CD4-positive, alpha-beta T cell (primary cell): ENCODE results near the gene AADAT. TPM values are rescaled to one million over a fixed set of nuclear protein-coding genes. Genes with fewer than 3 reads are reported as not detected.
A peak's percentile ranks its signal among the peaks of the same experiment; 100 is the strongest.
"Not testable (repeated sequence)": the region's sequence is repeated elsewhere in the genome, so short reads cannot be mapped to it uniquely, and the experiment has no call there.

Source experiments
- ATAC-seq: fragments of 200-7000 bp; cut with Tn5 transposase; one replicate; pipeline ENCODE4 v1.10.0; 2022; ENCODE audit warnings: mild to moderate bottlenecking; ENCODE audit not compliant: poor library complexity
- CTCF ChIA-PET: fragments of 350-600 bp; sonication (Branson Sonifier 250); formaldehyde crosslinking; loops from one replicate; lab custom pipeline; 2021; ENCODE audit warnings: antibody characterized with exemption, inconsistent platforms; lab: Charles Lee
- POLR2A ChIA-PET: fragments of 350-600 bp; sonication (Branson Sonifier 250); formaldehyde crosslinking; loops from one replicate; lab custom pipeline; 2021; ENCODE audit warnings: antibody characterized with exemption, inconsistent platforms; lab: Charles Lee
- DNase-seq, 14 experiments: peaks; one replicate each; pipeline ENCODE4 v3.0.0-alpha.2; 2013 to 2020; ENCODE audit warnings: mixed read lengths in 2 of 14
- H3K27ac ChIP-seq, 2 donors: one replicate each; pipeline versions ENCODE4 v1.5.1 to v1.7.0; 2013; ENCODE audit warnings: low read length in 2 of 2, low read depth in 1 of 2, mild to moderate bottlenecking in 1 of 2
- H3K27me3 ChIP-seq, 2 experiments: 1 replicate in 1 of 2; 2 replicates in 1 of 2; pipeline versions ENCODE4 v1.6.1 to v1.7.0; 2013; ENCODE audit warnings: low read length in 2 of 2, control low read depth in 1 of 2, mild to moderate bottlenecking in 1 of 2, moderate library complexity in 1 of 2; ENCODE audit not compliant: insufficient read depth in 2 of 2, control insufficient read depth in 1 of 2
- H3K36me3 ChIP-seq: one replicate; pipeline ENCODE4 v1.6.1; 2013; ENCODE audit warnings: low read length, control low read depth; ENCODE audit not compliant: insufficient read depth
- H3K4me1 ChIP-seq: one replicate; pipeline ENCODE4 v1.6.1; 2013; ENCODE audit warnings: low read length, control low read depth; ENCODE audit not compliant: insufficient read depth
- H3K4me3 ChIP-seq: one replicate; pipeline ENCODE4 v1.5.1; 2013; ENCODE audit warnings: mild to moderate bottlenecking, low read length, moderate library complexity
- H3K9me3 ChIP-seq, 2 experiments: 1 replicate in 1 of 2; 2 replicates in 1 of 2; pipeline versions ENCODE4 v1.6.1 to v1.7.0; 2013; ENCODE audit warnings: low read length in 2 of 2, mild to moderate bottlenecking in 2 of 2, control low read depth in 1 of 2, moderate library complexity in 1 of 2; ENCODE audit not compliant: control insufficient read depth in 1 of 2, insufficient read depth in 1 of 2
- H3K27ac Mint-ChIP-seq: one replicate; pipeline ENCODE4 v1.8.0; 2020; ENCODE audit warnings: mixed read lengths
- H3K27me3 Mint-ChIP-seq: one replicate; pipeline ENCODE4 v1.8.0; 2021; ENCODE audit warnings: mixed read lengths
- H3K36me3 Mint-ChIP-seq: one replicate; pipeline ENCODE4 v1.8.0; 2021; ENCODE audit warnings: low read depth, mixed read lengths
- H3K4me1 Mint-ChIP-seq: one replicate; pipeline ENCODE4 v1.8.0; 2021; ENCODE audit warnings: low read depth, mixed read lengths
- H3K4me3 Mint-ChIP-seq: one replicate; pipeline ENCODE4 v1.8.0; 2020; ENCODE audit warnings: mild to moderate bottlenecking, mixed read lengths
- H3K9me3 Mint-ChIP-seq: one replicate; pipeline ENCODE4 v1.8.0; 2020; ENCODE audit warnings: mixed read lengths
- intact Hi-C, 2 experiments: fragments of 100-400 bp; cut with DNase I in 1 of 2; cut with micrococcal nuclease in 1 of 2; formaldehyde crosslinking; loops; one replicate each; pipeline versions ENCODE4 v1.15.1 to v1.9.0; 2023 to 2025; cut with DNase I, micrococcal nuclease
- total RNA-seq, 174 experiments: library from RNA in 2 of 174; stranded (reverse) in 2 of 174; gene quantifications; one replicate each; pipeline ENCODE4 v1.2.3 and lab custom pipeline; 2021 to 2026
- TF ChIP-seq, protein P1 (sequence below): fragments of 200-600 bp; IDR thresholded peaks from one replicate; pipeline ENCODE4 v1.8.0; 2022; ENCODE audit warnings: antibody characterized with exemption, mild to moderate bottlenecking

AADAT gene
- total RNA-seq, 2 experiments from 2014 or later, result not detected

DNA sequence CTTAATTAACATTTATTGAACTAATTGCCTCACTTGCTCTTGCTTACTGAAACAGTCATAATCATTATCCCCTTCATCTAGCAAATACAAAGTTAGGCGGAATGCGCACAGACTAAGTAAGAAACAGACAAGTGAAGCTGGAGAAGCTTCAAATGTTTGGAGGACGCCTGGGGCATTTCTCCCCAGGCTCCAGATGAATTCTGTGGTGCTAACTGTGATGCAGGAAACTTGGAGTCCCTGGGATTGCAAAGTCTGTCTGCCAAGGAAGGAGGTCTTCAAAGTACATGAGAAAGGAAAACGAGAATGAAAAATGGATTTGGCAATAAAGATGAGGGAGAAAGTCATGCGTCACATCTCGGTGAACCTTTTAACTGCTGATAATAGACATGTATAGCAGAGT is 40.0 kb downstream of the AADAT start:
- no peak for DNase-seq
- no peaks in the 10 kb centered on the region for H3K36me3 ChIP-seq
- no peaks in the 10 kb centered on the region for H3K9me3 Mint-ChIP-seq
- H3K9me3 ChIP-seq, result no peaks in the 10 kb centered on the region
- TF ChIP-seq, protein P1, sequence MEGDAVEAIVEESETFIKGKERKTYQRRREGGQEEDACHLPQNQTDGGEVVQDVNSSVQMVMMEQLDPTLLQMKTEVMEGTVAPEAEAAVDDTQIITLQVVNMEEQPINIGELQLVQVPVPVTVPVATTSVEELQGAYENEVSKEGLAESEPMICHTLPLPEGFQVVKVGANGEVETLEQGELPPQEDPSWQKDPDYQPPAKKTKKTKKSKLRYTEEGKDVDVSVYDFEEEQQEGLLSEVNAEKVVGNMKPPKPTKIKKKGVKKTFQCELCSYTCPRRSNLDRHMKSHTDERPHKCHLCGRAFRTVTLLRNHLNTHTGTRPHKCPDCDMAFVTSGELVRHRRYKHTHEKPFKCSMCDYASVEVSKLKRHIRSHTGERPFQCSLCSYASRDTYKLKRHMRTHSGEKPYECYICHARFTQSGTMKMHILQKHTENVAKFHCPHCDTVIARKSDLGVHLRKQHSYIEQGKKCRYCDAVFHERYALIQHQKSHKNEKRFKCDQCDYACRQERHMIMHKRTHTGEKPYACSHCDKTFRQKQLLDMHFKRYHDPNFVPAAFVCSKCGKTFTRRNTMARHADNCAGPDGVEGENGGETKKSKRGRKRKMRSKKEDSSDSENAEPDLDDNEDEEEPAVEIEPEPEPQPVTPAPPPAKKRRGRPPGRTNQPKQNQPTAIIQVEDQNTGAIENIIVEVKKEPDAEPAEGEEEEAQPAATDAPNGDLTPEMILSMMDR, result no peak
- no peak overlapping the region for H3K4me3 Mint-ChIP-seq
- no peak for ATAC-seq
- POLR2A ChIA-PET, result no interaction called here
- no peaks in the 10 kb centered on the region for H3K4me1 ChIP-seq
- no peaks in the 10 kb centered on the region for H3K4me1 Mint-ChIP-seq
- no peak overlapping the region for H3K27ac Mint-ChIP-seq
- H3K36me3 Mint-ChIP-seq, result no peaks in the 10 kb centered on the region
- peaks cover 5% of the 10 kb centered on the region for H3K27me3 Mint-ChIP-seq
- H3K27me3 ChIP-seq, result peaks cover 0 to 4% of the 10 kb centered on the region in 2 experiments
- intact Hi-C loops, result loop anchor here (5.0 kb wide), 3 partner anchors 432 to 1127 kb away; no protein-coding TSS in a partner anchor
- H3K4me3 ChIP-seq, result no peak overlapping the region
- H3K27ac ChIP-seq, result no peak overlapping the region
- CTCF ChIA-PET, result interaction anchor here (1.5 kb wide), 1 partner anchor 240 kb away, joined by 4 read pairs; no protein-coding TSS in a partner anchor

DNA sequence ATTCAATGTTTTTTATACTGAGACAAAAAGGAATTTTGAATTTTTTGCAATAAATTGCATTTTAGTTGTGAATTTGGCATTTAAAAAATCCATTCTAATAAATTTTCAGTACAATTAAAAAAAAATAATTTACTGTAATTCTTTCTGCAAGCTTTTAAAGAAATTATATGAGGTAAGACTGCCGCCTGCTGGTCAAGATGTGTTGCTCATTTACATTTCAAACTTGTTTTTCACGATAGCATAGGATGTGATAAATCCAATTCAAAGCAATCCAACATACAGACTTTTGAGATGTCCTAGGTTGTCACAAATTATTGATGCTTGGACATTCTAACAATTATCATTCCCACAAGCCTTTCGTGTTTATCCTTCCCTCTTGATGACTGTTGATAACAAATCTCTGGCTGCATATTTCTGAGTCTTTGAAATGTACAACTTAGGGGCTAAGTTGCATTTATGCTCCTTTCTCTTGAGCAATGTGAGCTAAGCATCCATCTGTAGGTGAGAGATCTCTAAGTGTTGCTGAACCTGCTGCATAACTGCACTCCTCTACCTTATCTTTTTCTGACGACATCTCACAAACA is 41.9 kb downstream of the AADAT start:
- Histone ChIP-seq H3K36me3 (no peaks in the 10 kb centered on the region), H3K27me3 (no peaks in the 10 kb centered on the region), H3K27ac (no peak overlapping the region), H3K9me3 (no peaks in the 10 kb centered on the region), H3K4me3 (no peak overlapping the region), H3K4me1 (no peaks in the 10 kb centered on the region)
- DNase-seq, result peak; percentile 27 to 79 (median 46)
- H3K4me3 Mint-ChIP-seq, result no peak overlapping the region
- no peak for ATAC-seq
- no peak overlapping the region for H3K27ac Mint-ChIP-seq
- H3K9me3 Mint-ChIP-seq, result no peaks in the 10 kb centered on the region
- TF ChIP-seq, protein P1, result peak; percentile 89
- CTCF ChIA-PET, result interaction anchor here (0.6 to 1.4 kb wide), 3 partner anchors 238 to 429 kb away, joined by 3 to 10 read pairs (median 3); no protein-coding TSS in a partner anchor
- intact Hi-C loops, result loop anchor here (1.0 to 5.0 kb wide), 5 partner anchors 238 to 1126 kb away; partner anchors contain the start of gene NEK1 (in 1 of the 2)
- no peaks in the 10 kb centered on the region for H3K36me3 Mint-ChIP-seq
- peaks cover 5% of the 10 kb centered on the region for H3K27me3 Mint-ChIP-seq
- POLR2A ChIA-PET, result interaction anchor here (0.7 kb wide), 1 partner anchor 428 kb away, joined by 3 read pairs; the partner anchor contains the start of gene CLCN3
- no peaks in the 10 kb centered on the region for H3K4me1 Mint-ChIP-seq

DNA sequence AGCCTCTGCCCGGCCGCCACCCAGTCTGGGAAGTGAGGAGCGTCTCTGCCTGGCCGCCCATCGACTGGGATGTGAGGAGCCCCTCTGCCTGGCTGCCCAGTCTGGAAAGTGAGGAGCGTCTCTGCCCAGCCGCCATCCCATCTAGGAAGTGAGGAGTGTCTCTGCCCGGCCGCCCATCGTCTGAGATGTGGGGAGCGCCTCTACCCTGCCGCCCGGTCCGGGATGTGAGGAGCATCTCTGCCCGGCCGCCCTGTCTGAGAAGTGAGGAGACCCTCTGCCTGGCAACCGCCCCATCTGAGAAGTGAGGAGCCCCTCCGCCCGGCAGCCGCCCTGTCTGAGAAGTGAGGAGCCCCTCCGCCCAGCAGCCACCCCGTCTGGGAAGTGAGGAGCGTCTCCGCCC is 43.6 kb downstream of the AADAT start:
- H3K4me3 ChIP-seq, H3K9me3 Mint-ChIP-seq, H3K27ac ChIP-seq, H3K27me3 ChIP-seq, CTCF ChIA-PET, H3K36me3 Mint-ChIP-seq, H3K4me1 ChIP-seq, H3K9me3 ChIP-seq, H3K4me3 Mint-ChIP-seq, POLR2A ChIA-PET, H3K4me1 Mint-ChIP-seq, DNase-seq, H3K36me3 ChIP-seq, ATAC-seq, H3K27ac Mint-ChIP-seq, H3K27me3 Mint-ChIP-seq: not testable (repeated sequence)
- intact Hi-C loops, result loop anchor here (2.0 to 5.0 kb wide), 4 partner anchors 429 to 1124 kb away; partner anchors contain the start of gene NEK1 (in 1 of the 2)
